GM19239 (cell line): ENCODE results near the gene EPHB1.

Source experiments
- DNase-seq: peaks from one replicate; pipeline ENCODE4 v3.0.0; 2011; ENCODE audit warnings: low spot score; ENCODE audit not compliant: insufficient read length
- FAIRE-seq: peaks from 2 replicates; lab custom pipeline; 2011; peaks lifted over from hg19 to GRCh38; lab: Jason Lieb, UNC

The EPHB1 gene

DNA sequence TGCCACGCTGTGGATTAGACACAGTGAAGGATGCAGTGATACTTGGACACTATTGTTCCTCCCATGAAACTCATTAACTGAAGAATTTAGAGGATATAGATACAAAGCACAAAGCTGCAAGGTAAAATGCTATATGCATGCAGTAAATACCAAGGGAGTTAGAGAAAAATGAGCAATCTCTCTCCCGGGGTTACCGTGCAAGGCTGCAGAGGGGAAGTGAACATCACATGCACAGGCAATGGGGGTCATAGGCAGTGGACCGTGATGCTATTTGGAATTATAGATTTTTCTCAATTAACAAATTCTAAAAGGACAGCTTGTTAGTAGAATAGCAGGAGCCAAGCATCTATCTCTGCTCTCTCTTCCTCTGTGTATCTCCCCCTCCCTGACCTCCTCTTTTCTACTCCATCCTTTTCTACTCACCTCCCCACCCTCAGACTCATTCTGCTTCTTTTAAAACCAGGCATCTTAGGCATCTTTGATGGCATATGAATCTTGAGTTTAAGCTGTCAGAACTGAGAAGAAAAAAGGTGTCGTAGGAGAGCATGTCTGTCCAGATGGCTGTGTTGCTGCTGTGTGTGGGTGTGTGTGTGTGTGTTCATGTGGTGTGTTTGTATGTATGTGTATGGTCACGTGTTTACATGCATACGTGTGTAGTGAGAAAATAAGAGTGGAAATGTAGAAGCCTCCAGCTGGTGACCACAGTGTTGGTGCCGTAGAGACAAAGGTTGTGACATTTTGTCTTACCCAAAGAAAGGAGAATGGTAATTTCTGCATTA is 339.0 kb downstream of the EPHB1 start:
- no peak for FAIRE-seq
- no peak for DNase-seq

DNA sequence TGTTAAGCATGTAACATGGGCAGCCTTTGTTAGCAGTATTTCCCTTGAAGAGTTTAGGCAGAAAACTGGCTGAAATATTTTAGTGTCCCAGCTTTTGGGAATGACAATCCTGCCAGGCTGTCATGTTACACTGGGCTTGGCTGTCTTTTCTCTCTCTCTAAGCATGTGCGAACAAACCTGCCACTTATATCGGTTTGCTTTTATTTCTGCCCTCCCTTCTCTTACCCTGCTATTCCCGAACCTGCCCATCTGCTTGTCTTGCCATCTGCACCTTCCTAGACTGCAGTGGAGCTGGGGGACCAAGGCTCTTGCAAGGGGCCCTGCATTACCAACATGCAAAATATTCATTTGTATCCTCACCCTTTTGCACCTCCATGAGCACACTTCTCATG is 339.6 kb downstream of the EPHB1 start:
- DNase-seq: no peak
- FAIRE-seq: no peak

DNA sequence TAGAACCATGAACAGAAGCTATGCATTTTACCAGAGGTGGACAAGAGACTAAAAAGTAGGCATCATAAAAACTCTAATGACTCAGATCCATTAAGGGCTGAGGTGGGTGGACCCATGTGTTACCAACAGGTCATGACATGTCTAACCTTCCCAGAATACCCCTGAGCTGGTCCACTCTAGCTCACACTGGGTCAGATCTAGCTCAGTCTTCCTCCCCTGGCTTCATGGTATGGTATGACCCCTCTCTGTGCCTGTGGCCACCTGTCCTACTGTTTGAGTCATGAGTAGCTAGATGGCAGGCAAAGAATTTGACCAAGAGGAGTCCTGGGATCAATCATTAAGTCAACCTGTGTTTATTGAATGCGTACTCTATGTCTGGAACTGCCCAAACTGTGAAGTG is 340.4 kb downstream of the EPHB1 start:
- FAIRE-seq: no peak
- DNase-seq: no peak

DNA sequence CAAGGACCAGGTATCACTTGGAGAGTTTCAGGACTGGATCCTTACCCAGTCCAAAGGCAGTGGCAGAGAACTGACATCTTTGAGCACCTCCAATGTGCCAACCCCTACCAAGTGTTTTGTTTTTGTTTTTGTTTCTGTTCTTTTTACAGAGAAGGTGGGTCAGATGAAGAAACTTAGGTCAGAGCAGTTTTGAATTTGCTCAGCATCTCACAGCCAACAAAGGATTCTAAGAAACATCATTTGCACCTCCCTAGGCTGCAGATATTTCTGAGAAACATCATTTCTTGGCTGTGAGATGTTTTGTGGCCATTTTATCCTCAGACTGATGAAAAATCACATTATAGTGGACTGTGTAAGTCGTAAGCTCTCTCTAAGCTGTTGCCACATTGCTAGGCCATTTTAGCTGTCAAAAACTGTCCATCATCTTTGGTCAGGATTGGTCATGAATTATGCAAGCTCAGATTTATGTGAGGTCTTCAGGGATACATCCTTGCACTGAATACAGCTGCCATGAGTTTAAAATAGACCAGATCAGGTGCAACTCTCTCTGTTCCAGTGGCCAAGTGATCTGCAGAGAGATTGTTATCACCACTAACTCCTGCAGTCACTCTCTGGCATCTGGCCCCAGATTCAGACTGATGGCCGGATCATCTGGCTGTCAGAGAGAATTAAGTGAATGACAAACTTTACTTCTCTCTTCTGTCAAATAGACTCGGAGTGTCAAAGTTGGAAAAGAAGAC is 341.5 kb downstream of the EPHB1 start:
- FAIRE-seq (no peak), DNase-seq (no peak)

DNA sequence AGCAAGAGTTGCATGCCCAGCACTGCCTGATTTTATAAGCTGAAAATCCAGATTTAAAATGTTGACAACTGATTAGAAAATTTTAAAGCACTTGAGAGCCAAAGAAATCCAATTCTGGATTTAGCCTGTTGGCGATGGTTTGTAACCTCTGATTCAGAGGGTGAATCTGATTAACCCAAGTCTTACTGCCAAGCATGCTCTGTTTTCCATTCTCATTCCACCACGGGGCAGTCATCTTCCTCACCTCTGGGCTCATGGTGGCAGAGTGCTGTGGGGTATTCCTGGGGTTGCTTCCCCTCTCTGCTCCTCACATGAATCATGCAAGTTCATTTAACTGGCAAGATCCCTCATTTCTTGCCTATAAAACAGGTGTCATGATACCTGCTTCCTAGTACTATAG is 342.2 kb downstream of the EPHB1 start:
- FAIRE-seq: no peak
- no peak for DNase-seq

DNA sequence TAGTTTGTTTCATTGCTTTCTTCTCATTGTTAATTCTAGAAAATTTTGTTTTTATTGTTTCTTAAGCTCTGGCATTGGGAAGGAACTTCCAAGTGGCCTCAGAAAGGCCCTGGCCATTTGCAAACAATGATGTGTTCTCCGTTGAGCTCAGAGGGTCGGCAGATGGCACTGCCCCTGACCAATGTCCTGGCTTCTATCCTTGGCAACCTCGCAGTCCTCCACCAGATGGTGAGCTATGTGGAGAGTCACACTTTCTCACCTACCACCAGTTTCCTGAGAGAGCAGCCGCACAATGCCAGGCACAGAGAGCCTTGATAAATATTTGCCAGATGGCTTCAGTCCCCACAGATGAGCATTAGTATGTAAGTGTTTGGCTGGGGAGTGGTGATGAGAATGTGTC is 343.7 kb downstream of the EPHB1 start:
- no peak for FAIRE-seq

DNA sequence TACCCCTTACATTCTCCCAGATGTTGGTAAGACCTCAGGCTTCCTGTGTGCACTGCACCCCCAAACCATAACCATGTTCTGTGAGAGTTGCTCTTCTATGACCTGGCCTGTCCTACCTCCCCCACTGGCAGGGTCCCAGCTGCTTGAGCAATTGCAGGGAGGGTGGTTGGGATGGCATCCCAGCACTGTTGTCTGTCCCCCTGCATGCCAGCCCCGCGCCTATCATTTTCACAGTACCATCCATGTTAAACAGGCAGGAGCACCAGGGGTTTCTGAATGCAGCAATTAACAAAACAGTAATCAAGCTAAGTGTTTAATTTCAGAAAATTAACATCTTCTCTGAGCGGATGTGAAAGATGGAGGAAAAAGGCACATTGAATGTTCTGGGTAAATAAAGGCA is 345.5 kb downstream of the EPHB1 start:
- DNase-seq: no peak
- no peak for FAIRE-seq

More for the DNA sequence above, 343.7 kb downstream of the EPHB1 start:
- DNase-seq: no peak

DNA sequence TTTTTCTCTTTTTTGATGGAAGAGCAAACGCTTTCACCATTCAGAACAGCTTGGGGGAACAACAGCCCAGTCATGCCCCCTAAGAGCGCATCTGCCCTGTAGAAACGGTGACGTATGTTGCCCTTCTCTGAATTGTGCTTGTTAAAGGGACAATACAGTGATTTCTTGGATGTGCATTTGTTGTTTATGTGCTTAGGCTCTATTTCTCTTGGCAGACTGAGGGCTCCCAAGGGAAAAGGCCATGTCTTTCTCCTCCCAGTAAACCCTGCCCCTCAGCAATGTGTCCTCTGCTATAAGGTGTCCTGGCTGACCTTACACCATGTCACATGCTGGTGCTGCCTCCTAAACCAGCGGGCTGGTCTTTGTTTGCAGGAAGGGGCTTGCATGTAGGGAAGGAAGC is 346.1 kb downstream of the EPHB1 start:
- DNase-seq: no peak
- FAIRE-seq: no peak

DNA sequence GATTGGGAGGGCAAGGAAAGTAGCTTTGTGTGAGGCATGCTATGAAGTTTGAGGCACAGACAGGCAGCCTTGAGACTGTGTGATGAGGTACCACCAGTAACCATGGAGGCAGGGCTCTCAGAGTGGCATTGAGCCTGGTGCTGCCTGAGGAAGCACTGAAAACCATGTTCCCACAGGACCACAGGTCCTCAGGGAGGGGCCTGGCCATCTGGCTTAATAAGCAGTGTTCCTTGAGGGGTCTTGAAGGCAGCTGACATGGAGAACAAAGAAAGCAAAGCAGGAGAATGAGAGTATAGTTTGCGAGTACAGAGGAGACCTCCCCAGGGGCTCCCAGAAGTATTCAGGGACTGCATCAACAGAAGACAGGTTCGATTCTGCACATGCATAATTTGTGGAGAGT is 346.6 kb downstream of the EPHB1 start:
- FAIRE-seq: no peak
- no peak for DNase-seq

DNA sequence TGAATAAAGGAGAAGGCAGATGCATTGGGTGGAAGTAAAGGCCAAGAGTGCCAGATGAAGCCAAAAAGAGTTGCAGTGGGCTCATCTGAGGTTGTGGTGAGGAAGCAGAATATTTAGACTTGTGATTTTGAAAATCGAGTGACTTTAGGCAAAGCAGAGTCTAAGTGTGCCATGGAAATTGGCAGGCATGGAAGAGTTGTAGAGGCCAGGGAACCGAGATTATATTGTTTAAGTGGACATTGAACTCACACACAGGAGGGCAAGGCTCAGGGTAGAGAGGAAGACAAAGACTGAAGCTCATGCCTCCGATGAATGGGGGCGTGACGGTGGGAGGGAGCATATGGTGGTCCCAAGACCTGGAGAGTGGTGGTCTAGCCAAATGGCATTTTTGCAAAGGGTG is 347.5 kb downstream of the EPHB1 start:
- DNase-seq: no peak
- no peak for FAIRE-seq

DNA sequence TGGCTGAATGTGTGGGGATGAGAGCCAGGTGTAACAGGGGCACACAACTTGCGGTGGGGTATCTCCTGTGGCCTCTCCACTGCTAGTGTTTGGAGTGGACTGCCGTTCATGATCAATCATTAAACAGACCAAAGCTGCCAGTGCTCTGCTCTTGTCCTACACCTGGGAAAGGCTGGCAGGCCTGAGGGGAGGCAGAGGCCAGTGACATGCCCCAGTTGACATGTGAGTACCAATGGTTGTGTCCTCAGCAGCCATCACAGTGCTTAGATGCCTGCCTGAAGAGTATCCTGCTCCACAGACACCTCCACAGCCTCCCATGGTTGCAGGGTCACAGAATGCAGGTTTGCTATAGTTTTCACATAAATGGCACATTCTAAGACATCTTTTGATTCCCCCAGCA is 348.4 kb downstream of the EPHB1 start:
- DNase-seq: no peak
- no peak for FAIRE-seq

DNA sequence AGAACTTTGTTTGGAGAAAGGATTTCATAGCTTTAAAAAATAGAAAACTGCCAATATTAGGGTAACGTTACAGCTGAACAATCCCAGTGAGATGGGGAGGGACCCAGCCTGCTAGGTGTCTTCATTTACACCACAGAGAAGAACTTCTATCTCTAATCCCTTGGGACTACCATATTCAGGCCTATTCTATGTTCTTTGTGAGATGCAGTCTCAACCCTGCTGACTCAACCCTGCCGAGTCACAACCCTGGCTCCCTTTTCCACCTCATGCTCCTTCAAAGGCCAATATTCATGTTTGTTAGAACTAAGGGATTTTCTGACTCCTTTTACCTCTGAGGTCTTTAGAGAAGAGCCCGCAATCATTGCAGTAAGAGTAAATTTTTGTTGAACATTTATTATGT is 350.5 kb downstream of the EPHB1 start:
- no peak for FAIRE-seq

DNA sequence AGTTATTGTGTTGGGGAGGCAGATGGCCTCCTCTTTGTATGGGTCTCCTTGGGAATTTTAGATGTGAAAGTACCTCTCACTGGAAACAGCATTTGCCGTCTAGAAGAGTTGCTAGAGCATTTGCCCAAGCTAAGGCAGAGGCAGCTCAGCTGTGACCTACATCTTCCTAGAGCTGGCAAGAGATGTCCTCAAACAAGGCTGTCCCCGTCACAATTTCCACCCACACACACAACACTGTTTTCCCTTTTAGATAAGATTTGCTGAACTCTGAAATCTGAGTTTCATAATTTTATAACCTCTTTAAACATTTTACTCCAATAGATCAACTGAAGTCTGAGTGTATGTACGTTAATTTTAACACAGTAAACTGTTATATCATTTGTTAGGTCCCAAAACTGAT is 352.6 kb downstream of the EPHB1 start:
- DNase-seq: no peak
- FAIRE-seq: no peak

More for the DNA sequence above, 350.5 kb downstream of the EPHB1 start:
- no peak for DNase-seq

DNA sequence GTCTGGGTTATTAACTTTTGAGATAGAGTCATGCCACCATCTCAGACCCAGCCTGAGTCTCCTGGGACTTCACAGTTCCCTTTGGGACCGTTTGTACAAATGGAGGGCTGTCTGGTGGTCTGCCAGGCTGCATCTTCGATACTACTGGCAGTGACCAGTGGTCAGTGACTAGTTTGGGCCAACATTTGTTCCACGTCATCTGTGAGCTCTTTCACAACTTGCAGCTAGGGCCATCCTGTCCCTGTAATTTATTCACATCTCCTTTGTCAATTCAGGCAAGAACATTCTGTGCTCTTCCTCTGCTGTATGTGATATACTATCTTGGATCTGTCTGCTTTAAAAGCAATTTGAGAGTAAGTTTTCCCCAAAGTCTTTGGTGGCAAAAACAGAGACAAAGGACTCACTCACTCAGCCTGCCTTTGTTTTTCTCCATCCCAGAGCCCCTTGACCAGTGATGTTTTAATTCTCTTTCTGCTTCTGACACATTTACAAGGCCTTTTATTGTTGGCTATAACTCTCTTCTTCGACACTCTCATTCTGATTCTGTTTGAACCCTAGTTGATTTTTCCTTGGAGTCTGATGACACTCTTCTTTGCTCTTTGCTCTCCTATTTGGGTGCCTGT is 353.4 kb downstream of the EPHB1 start:
- FAIRE-seq (no peak), DNase-seq (no peak)

DNA sequence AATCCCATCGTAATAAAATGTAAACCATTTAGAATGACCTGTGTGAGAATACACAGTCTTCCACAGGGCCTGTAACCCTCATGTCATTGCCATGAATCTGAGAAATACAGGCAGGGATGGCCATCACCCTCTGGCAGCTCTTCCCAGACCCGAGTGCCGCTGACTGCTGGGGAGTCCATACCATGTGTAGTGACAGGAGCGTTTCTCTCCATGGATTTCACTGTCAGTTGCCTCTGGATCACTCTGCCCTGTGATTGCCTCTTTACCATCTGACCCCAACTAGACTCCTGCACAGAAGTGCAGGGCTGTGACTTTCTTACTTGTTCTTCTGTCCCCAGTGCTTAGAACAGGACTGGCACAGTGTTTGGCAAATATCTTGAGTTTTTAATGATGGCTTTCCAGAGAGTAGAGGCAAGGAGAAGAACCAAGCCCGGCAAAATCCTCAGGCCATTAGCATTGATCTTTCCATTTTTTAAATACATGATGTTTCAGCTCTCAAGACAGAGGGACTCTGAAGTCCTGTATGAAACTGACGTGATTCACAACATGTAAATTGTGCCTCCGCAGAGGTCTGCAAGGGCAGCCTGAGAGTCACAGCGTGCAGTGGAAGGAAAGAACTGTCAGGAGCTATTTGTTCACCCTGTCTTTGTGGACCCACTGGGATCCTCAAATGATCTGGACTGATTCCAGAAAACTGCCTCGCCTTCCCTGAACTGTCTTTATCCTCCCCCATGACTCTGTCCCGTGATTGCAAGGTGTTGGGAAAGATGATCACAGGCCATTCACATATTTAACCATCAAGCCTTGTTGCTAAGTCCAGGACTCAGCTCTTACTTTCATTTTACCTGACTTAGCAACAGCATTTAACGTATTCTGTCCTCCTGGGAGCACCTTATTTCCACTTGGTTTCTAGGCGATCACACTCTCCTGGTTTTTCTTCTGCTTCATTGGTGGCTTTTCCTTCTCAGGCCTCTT is 354.9 kb downstream of the EPHB1 start:
- no peak for FAIRE-seq
- DNase-seq: no peak

DNA sequence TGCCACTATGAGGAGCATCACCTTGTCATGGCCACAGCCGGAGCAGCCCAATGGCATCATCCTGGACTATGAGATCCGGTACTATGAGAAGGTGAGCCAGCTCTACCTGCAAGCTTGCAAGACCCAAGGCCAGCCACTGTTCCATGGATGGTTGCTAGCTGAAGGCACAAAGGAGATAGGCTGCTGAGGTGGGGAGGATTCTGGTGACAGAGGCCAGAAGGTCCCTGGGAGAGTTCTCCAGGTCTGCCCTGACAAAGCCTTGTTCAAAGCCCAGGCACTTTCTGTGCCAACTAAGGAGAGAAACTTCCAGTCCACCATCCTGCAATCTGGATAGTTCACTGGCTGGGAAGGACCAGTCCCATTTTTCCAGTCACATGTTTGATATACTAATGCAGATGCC is 359.1 kb downstream of the EPHB1 start:
- FAIRE-seq (no peak), DNase-seq (no peak)

DNA sequence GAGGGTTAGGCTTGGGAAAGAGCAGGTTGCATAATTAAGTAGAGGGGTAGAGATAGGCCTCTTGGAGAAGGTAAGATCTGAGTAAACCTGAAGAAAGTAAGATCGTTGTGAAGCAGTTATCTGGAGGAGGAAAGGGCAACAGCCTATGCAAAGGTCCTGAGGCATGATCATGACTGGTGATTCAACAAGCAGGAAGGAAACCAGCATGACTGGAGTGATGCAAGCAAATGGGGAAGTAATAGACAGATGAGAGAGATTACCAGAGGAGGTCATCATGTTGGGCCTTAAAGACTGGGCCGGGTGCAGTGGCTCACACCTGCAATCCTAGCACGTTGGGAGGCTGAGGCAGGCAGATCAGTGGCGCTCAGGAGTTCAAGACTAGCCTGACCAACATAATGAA is 360.2 kb downstream of the EPHB1 start:
- DNase-seq (no peak), FAIRE-seq (no peak)

DNA sequence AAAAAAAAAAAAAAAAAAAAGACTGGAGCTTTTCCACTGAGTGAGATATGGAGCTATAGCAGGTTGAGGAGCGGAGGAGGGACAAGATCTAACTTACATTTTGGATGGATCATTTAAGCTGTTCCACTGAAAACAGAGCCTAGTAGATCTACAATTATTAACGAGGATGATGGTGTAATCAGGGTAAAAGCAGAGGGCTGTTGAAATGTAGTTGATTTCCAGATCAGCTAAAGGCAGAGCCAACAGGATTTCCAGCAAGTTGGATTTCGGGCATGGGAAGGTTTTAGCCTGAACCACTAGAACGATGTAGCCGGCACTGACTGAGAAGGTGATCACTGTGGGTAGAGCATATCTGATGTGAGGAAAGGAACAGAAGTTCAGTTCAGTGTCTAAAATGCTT is 360.7 kb downstream of the EPHB1 start:
- no peak for FAIRE-seq
- DNase-seq: no peak

DNA sequence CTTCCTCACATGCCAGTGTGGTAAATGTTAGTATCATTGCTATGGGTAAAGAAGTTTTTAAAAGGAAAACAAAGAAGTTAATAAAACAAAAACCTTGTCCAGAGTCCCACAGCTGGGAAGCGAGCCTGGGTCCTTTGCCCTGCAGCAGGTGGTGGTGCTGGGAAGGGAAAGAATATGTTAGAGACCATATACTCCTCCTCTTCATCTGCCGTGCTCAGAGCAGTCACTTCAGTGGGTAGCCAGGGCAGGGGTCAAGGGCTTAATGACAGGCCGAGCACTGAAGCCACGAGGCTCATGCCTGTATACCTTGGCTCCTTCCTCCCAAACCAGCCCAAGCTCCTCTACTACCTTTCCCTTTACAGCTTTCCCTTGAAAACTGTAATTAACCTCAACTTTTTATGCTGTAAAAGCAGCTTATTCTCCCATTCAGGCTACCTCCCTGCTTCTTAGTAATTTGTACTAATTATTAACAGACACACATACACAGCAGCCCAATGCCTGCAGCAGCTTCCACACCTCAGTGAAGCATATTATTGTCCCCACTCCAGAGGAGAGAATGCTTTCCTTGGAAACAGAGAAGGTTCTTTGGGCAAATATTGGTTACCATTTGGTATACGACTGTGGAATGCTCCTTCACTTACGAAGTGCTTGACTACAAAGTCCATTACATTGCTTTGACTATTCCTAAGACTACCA is 362.1 kb downstream of the EPHB1 start:
- no peak for FAIRE-seq
- no peak for DNase-seq

DNA sequence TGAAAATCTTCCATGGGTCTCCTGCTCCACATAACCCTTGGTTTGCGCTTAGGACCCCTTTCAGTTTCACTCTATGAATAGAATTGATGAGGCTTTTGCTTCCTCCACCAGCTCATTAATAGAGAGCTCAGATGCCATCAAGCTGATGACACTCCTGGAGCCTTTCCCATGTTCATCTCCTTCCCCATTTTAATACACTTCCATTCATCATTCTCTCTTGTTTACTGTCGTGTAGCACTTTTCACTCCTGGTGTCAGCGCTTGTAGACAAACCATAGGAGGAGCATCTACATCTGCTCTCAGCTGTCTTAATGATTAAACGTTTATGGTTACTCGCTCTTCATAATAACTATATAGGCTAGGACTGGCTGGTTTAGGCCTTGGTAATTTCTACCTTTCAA is 363.5 kb downstream of the EPHB1 start:
- FAIRE-seq (no peak), DNase-seq (no peak)
